HEK293T (cell line): ENCODE measurements around the gene CHMP2B.
"Not testable (repeated sequence)": the region's sequence is repeated elsewhere in the genome, so short reads cannot be mapped to it uniquely, and the experiment has no call there.

Experiments
- ARNT ChIP-seq: fragments of 450-650 bp; IDR thresholded peaks from 2 replicates; pipeline ENCODE4 v1.6.1; 2017; ENCODE audit warnings: mild to moderate bottlenecking
- BHLHE40 ChIP-seq: fragments of 450-650 bp; IDR thresholded peaks from 2 replicates; pipeline ENCODE4 v1.6.1; 2016; ENCODE audit warnings: mild to moderate bottlenecking, moderate library complexity, borderline replicate concordance
- ELF4 ChIP-seq: fragments of 450-650 bp; IDR thresholded peaks from 2 replicates; pipeline ENCODE4 v1.6.1; 2017; ENCODE audit warnings: antibody characterized with exemption
- FOXK2 ChIP-seq: fragments of 450-650 bp; IDR thresholded peaks from 2 replicates; pipeline ENCODE4 v1.6.1; 2016; ENCODE audit warnings: mild to moderate bottlenecking
- FOXM1 ChIP-seq: fragments of 450-650 bp; IDR thresholded peaks from 2 replicates; pipeline ENCODE4 v1.6.1; 2017; ENCODE audit warnings: mild to moderate bottlenecking, borderline replicate concordance
- HDGF ChIP-seq: fragments of 450-650 bp; IDR thresholded peaks from 2 replicates; pipeline ENCODE4 v1.6.1; 2017; ENCODE audit warnings: antibody characterized with exemption, borderline replicate concordance
- L3MBTL2 ChIP-seq: fragments of 450-650 bp; conservative IDR thresholded peaks from 2 replicates; pipeline ENCODE4 v1.6.1; 2016; ENCODE audit warnings: mild to moderate bottlenecking
- NFRKB ChIP-seq: fragments of 450-650 bp; IDR thresholded peaks from 2 replicates; pipeline ENCODE4 v1.6.1; 2016; ENCODE audit warnings: mild to moderate bottlenecking, moderate library complexity
- SUZ12 ChIP-seq: fragments of 450-650 bp; IDR thresholded peaks from 2 replicates; pipeline ENCODE4 v1.6.1; 2016; ENCODE audit warnings: mild to moderate bottlenecking
- TARDBP ChIP-seq: fragments of 450-650 bp; IDR thresholded peaks from 2 replicates; pipeline ENCODE4 v1.6.1; 2016

DNA sequence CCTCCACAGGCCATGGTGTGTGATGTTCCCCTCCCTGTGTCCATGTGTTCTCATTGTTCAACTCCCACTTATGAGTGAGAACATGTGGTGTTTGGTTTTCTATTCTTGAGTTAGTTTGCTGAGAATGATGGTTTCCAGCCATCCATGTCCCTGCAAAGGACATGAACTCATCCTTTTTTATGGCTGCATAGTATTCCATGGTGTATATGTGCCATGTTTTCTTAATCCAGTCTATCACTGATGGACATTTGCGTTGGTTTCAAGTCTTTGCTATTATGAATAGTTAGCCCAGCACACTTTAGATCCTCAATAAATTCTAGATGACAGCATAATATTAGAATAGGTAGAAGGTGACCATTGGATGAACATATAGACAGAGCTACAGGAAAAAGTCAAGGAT lies 77.9 kb downstream of the CHMP2B start:
- TF ChIP-seq TARDBP, BHLHE40, L3MBTL2, SUZ12, ELF4, HDGF, FOXM1, FOXK2, NFRKB, ARNT: not testable (repeated sequence)
